K562 (cell line): Measurements from ENCODE around the gene KCTD1. TPM values are rescaled to one million over a fixed set of nuclear protein-coding genes. Genes with fewer than 3 reads are reported as not detected.

Experiments
- CTCF ChIP-seq, 3 experiments: IDR thresholded peaks in 2 of 3; conservative IDR thresholded peaks in 1 of 3; 2 replicates each; pipeline ENCODE4 v1.5.1; 2011 to 2012; ENCODE audit warnings: low read length in 3 of 3, mild to moderate bottlenecking in 3 of 3, control low read depth in 2 of 3, improper control_type of control experiment in 1 of 3, inconsistent platforms in 1 of 3, low read depth in 1 of 3, mixed read lengths in 1 of 3, moderate library complexity in 1 of 3; ENCODE audit not compliant: insufficient read depth in 2 of 3
- EWSR1 ChIP-seq: fragments of 450-650 bp; IDR thresholded peaks from 2 replicates; pipeline ENCODE4 v1.6.1; 2018; ENCODE audit warnings: borderline replicate concordance, mild to moderate bottlenecking, low read depth, moderate library complexity; ENCODE audit not compliant: partially characterized antibody
- microRNA-seq: library from miRNA; unstranded; fragments of <30 nt; microRNA quantifications from one replicate; pipeline ENCODE4, GENCODE V29; 2018; ENCODE audit warnings: borderline microRNAs expressed
- polyA plus RNA-seq, 8 experiments: library from polyadenylated mRNA; depleted of rRNA in 4 of 8; stranded (reverse) in 5 of 8; unstranded in 3 of 8; fragments of >200 nt; fragmentation: Nextera tagmentation in 2 of 8; fragmentation: Illumina TruSeq in 1 of 8; extraction: Ambion mirVana in 2 of 8; extraction: Trizol in 1 of 8; gene quantifications; 2 replicates each; pipeline versions ENCODE4 v1.2.1 to v1.2.3, GENCODE V29; 2011 to 2014; ENCODE audit warnings: inconsistent platforms in 1 of 8, missing spikeins in 1 of 8
- small RNA-seq: library from RNA; depleted of rRNA; stranded (forward); fragments of <200 nt; gene quantifications from one replicate; pipeline ENCODE3, GENCODE V24; 2014
- total RNA-seq, 7 experiments: library from RNA; depleted of rRNA in 6 of 7; stranded (reverse); fragments of >200 nt in 6 of 7; fragmentation: Illumina TruSeq in 2 of 7; extraction: Trizol in 2 of 7; gene quantifications; 2 replicates each; pipeline versions ENCODE4 v1.2.1 to v1.2.3, GENCODE V29; 2011 to 2021; ENCODE audit warnings: low replicate concordance in 1 of 7

KCTD1 gene
- total and polyA plus RNA-seq, 9 of the 15 experiments (the other 6 are each of a cell fraction or from before 2014, with no cell fraction given): not detected

- TF ChIP-seq CTCF (IDR thresholded peaks at IDR 0.05 in 2 of 3, conservative IDR thresholded peaks at IDR 0.05 in 1 of 3; ENCODE audit: insufficient read depth in 2 of 3, low read depth in 1 of 3, low read length in 3 of 3) (peak in 2 of 3 experiments; percentile 21 to 28; a peak in 1 of 6 replicates), EWSR1 (no peak)
These were observed 143.1 kb downstream of the KCTD1 start (continued) for GRCh38 chr18:26405190-26405801.

Small RNA genes within 50 kb of the gene (microRNA-seq; reads per million reads assigned to microRNA genes)
- not detected for gene MIR8057

Small RNA genes within 50 kb of the gene (small RNA-seq; reads per million reads assigned to genes)
- gene MIR8057: not detected
